GM23248 (cell line): Measurements from ENCODE around the gene UFD1. TPM values are rescaled to one million over a fixed set of nuclear protein-coding genes. Genes with fewer than 3 reads are reported as not detected.

Experiments
- DNase-seq: peaks from one replicate; pipeline ENCODE4 v3.0.0-alpha.2; 2015
- H2AFZ ChIP-seq: fragments of 200-600 bp; sonication (generic); 2 replicates; pipeline ENCODE4 v1.6.1; 2016; ENCODE audit warnings: antibody characterized with exemption
- H3F3A ChIP-seq: fragments of 200-600 bp; sonication (generic); 2 replicates; pipeline ENCODE4 v1.6.1; 2016; ENCODE audit warnings: mild to moderate bottlenecking, antibody characterized with exemption, mixed run types; ENCODE audit not compliant: insufficient read depth
- H3K27ac ChIP-seq: fragments of 200-600 bp; sonication (generic); 2 replicates; pipeline ENCODE4 v1.5.1; 2016; ENCODE audit warnings: mild to moderate bottlenecking
- H3K27me3 ChIP-seq: fragments of 200-600 bp; sonication (generic); replicated peaks from 2 replicates; pipeline ENCODE4 v1.6.1; 2016; ENCODE audit warnings: mild to moderate bottlenecking; ENCODE audit not compliant: insufficient read depth
- H3K36me3 ChIP-seq: fragments of 200-600 bp; sonication (generic); 2 replicates; pipeline ENCODE4 v1.6.1; 2016; ENCODE audit warnings: low read depth, mild to moderate bottlenecking
- H3K4me1 ChIP-seq: fragments of 200-600 bp; sonication (generic); 2 replicates; pipeline ENCODE4 v1.6.1; 2016; ENCODE audit warnings: mild to moderate bottlenecking; ENCODE audit not compliant: insufficient read depth
- H3K4me2 ChIP-seq: fragments of 200-600 bp; sonication (generic); one replicate; pipeline ENCODE4 v1.6.1; 2016; ENCODE audit warnings: mild to moderate bottlenecking; ENCODE audit not compliant: unreplicated experiment
- H3K4me3 ChIP-seq: fragments of 200-600 bp; sonication (generic); 2 replicates; pipeline ENCODE4 v1.5.1; 2016; ENCODE audit warnings: mild to moderate bottlenecking
- H3K79me2 ChIP-seq: fragments of 200-600 bp; sonication (generic); 2 replicates; pipeline ENCODE4 v1.6.1; 2016; ENCODE audit warnings: mild to moderate bottlenecking; ENCODE audit not compliant: insufficient read depth
- H3K9ac ChIP-seq: fragments of 200-600 bp; sonication (generic); 2 replicates; pipeline ENCODE4 v1.6.1; 2016; ENCODE audit warnings: mild to moderate bottlenecking
- H3K9me2 ChIP-seq: fragments of 200-600 bp; sonication (generic); 2 replicates; pipeline ENCODE4 v1.6.1; 2016; ENCODE audit warnings: mixed run types, mild to moderate bottlenecking, moderate library complexity; ENCODE audit not compliant: insufficient read depth
- H3K9me3 ChIP-seq: fragments of 200-600 bp; sonication (generic); one replicate; pipeline ENCODE4 v1.6.1; 2017; ENCODE audit warnings: low read depth
- H4K20me1 ChIP-seq: fragments of 200-600 bp; sonication (generic); 2 replicates; pipeline ENCODE4 v1.6.0; 2016; ENCODE audit not compliant: insufficient read depth
- EZH2 ChIP-seq: fragments of 200-600 bp; sonication (generic); IDR thresholded peaks from 2 replicates; pipeline ENCODE4 v1.6.1; 2018; ENCODE audit warnings: antibody characterized with exemption, mild to moderate bottlenecking; ENCODE audit not compliant: insufficient read depth, poor library complexity, severe bottlenecking
- EZH2phosphoT487 ChIP-seq: fragments of 200-600 bp; sonication (generic); IDR thresholded peaks from 2 replicates; pipeline ENCODE4 v1.6.1; 2018; ENCODE audit warnings: antibody characterized with exemption, moderate library complexity, mild to moderate bottlenecking, low read depth; ENCODE audit not compliant: insufficient read depth
- WGBS, 2 experiments: methylation state at CpG; one replicate each; pipeline ENCODE4 v1.1.6; 2015 to 2017; ENCODE audit warnings: low lambda C conversion rate in 2 of 2, low coverage in 1 of 2; ENCODE audit errors: missing lambda C conversion rate in 2 of 2; 5-methylcytosine and 5-hydroxymethylcytosine counted together
- in situ Hi-C: fragments of 300-500 bp; cut with MboI; formaldehyde crosslinking; loops from 2 replicates; pipeline ENCODE4 v1.15.0; 2020
- polyA plus RNA-seq: library from polyadenylated mRNA; unstranded; fragments of >200 nt; fragmentation: Nextera tagmentation; extraction: Ambion mirVana; gene quantifications from 2 replicates; pipeline ENCODE4 v1.2.1, GENCODE V29; 2016
- total RNA-seq: library from RNA; depleted of rRNA; stranded (reverse); fragments of >200 nt; shearing (Covaris generic); gene quantifications from 2 replicates; pipeline ENCODE4 v1.2.3, GENCODE V29; 2014

Gene UFD1
- total and polyA plus RNA-seq, 2 experiments from 2014 or later = 55.2 to 117 TPM

DNA sequence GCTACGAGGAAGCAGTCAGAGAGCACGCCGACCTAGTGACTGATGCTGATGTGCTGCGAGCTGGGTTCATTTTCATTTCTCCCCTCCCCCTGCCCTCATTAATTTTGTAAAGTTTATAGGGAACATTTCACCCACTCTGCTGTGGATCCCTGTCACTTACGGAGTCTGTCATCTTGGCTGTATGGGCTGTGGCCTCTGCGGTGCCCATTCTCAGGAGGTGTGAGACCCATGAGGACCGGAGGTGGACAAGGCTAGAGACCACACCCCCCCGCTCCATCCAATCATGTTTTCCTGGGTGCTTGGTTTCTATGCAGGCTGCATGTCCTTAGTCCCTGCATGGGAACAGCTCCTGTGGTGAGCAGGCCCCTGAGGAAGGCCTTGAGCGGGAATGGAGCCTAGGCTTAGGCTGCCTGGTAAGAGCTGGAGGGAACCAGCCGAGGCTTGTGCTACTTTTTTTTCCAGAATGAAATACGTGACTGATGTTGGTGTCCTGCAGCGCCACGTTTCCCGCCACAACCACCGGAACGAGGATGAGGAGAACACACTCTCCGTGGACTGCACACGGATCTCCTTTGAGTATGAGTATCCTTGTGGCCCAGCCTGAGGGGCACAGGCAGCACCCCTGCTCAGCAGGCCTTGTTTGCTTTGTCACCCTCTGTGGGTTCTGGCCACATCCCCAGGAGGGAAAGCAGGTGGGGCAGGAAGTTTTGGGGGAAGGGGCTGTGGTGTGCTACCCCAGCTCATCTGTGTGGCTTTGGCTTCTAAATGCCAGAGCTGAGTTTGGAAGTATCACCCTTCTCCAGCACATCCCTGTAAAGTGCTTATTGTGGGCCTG, 26.1 kb upstream of the UFD1 start:
- Histone ChIP-seq H3K36me3 (no peaks in the 10 kb centered on the region), H3K27ac (no peak overlapping the region), H3F3A (no peaks in the 10 kb centered on the region), H3K4me1 (no peaks in the 10 kb centered on the region), H4K20me1 (no peaks in the 10 kb centered on the region), H3K4me3 (no peak overlapping the region), H3K27me3 (no peaks in the 10 kb centered on the region), H3K9me2 (no peaks in the 10 kb centered on the region), H2AFZ (no peak overlapping the region), H3K79me2 (no peaks in the 10 kb centered on the region), H3K9me3 (no peaks in the 10 kb centered on the region), H3K4me2 (no peak overlapping the region), H3K9ac (no peak overlapping the region)
- TF ChIP-seq EZH2phosphoT487 (no peak), EZH2 (no peak)
- in situ Hi-C loops = no loop called here
- DNase-seq = no peak
- WGBS, 2 experiments = 90 to 92% methylated on average over 18 of the region's 18 CpGs

DNA sequence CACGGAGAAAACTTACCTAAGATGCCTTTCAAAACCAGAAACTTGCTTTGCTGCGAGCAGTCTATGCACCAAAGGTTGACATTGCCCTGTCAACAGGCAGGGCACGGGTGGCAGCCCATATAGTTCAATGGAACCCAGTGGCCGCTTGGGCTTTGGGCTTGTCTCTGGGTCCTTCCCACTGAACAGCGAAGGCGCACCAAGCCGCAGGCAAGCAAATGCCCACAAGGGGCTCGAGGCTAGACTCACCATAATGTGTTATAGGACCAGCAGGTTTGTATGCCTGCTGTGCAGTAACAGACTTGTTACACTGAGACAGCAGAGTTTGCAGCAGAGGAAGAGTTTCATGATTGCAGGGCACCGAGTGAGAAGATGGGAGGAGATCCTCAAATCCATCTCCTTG, 24.9 kb upstream of the UFD1 start:
- Histone ChIP-seq H3K79me2 (no peaks in the 10 kb centered on the region), H3K9ac (no peak overlapping the region), H3K4me3 (no peak overlapping the region), H3K36me3 (no peaks in the 10 kb centered on the region), H3K27me3 (no peaks in the 10 kb centered on the region), H3K4me2 (no peak overlapping the region), H3K4me1 (no peaks in the 10 kb centered on the region), H4K20me1 (no peaks in the 10 kb centered on the region), H3K27ac (no peak overlapping the region), H3K9me3 (no peaks in the 10 kb centered on the region), H3F3A (no peaks in the 10 kb centered on the region), H3K9me2 (no peaks in the 10 kb centered on the region), H2AFZ (no peak overlapping the region)
- in situ Hi-C loops = no loop called here
- 97 to 99% methylated on average over 9 of the region's 9 CpGs for WGBS, 2 experiments
- TF ChIP-seq EZH2phosphoT487 (no peak), EZH2 (no peak)
- DNase-seq = no peak

DNA sequence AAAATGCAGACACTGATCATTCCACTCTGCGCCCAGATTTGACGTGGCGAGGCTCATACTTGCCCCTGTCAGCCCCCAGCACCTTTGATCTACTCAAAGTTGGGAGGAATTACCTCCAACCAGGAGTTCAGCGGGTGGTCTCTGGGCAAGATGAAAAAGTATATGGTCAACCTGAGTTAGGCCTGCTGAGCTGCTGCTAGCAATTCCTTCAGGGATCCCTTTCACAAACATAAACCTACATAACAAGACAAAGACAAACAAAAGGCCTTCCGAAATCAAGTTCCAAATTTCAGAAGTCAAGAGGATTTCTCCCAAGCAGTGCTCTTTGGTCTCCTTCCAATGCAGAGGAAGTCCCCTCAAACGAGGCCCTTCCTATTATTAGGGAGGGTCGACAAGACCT, 24.4 kb upstream of the UFD1 start:
- Histone ChIP-seq H3K36me3 (no peaks in the 10 kb centered on the region), H3K9ac (no peak overlapping the region), H2AFZ (no peak overlapping the region), H3K27ac (no peak overlapping the region), H3K27me3 (no peaks in the 10 kb centered on the region), H4K20me1 (no peaks in the 10 kb centered on the region), H3F3A (no peaks in the 10 kb centered on the region), H3K4me1 (no peaks in the 10 kb centered on the region), H3K9me3 (no peaks in the 10 kb centered on the region), H3K9me2 (no peaks in the 10 kb centered on the region), H3K79me2 (no peaks in the 10 kb centered on the region), H3K4me2 (no peak overlapping the region), H3K4me3 (no peak overlapping the region)
- WGBS, 2 experiments = 84 to 88% methylated on average over 7 of the region's 7 CpGs
- no peak for DNase-seq
- TF ChIP-seq EZH2phosphoT487 = no peak
- no peak for TF ChIP-seq EZH2
- in situ Hi-C loops = no loop called here

DNA sequence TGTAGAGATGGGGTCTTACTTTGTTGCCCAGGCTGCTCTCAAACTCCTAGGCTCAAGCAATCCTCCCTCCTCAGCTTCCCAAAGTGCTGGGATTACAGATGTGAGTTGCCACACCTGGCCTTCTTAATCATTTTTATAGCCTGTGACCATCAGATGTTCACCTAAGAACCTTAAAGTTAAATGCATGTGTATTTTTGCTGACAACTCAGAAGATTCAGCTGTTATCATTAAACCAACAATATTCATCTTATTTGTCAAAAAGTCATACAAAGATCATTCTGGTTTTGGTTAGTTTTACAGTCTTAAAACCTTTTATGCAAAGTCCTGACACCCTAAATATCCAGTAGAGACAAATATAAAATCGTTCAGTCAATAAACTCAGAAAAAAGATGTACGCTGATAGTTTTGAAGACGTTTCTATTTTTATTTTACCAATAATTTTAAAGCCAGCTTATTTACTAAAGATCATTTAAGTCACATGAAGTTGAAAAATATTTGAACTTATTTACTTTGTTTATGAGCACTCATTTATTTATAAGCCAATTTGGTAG, 23.0 kb upstream of the UFD1 start:
- H3K79me2 ChIP-seq = no peaks in the 10 kb centered on the region
- H3K4me1 ChIP-seq = peaks cover 3% of the 10 kb centered on the region; the same call in 1 of the 2 replicates
- WGBS, 2 experiments = 97% methylated on average over 3 of the region's 3 CpGs
- H3K4me3 ChIP-seq = no peak overlapping the region
- DNase-seq = no peak
- H3K9me2 ChIP-seq = no peaks in the 10 kb centered on the region
- no peaks in the 10 kb centered on the region for H3F3A ChIP-seq
- TF ChIP-seq EZH2phosphoT487 (no peak), EZH2 (no peak)
- H3K27me3 ChIP-seq = no peaks in the 10 kb centered on the region
- H3K9ac ChIP-seq = no peak overlapping the region
- no peak overlapping the region for H3K27ac ChIP-seq
- H2AFZ ChIP-seq = no peak overlapping the region
- H3K4me2 ChIP-seq = no peak overlapping the region
- no peaks in the 10 kb centered on the region for H3K36me3 ChIP-seq
- in situ Hi-C loops = no loop called here
- H3K9me3 ChIP-seq = no peaks in the 10 kb centered on the region
- H4K20me1 ChIP-seq = no peaks in the 10 kb centered on the region

DNA sequence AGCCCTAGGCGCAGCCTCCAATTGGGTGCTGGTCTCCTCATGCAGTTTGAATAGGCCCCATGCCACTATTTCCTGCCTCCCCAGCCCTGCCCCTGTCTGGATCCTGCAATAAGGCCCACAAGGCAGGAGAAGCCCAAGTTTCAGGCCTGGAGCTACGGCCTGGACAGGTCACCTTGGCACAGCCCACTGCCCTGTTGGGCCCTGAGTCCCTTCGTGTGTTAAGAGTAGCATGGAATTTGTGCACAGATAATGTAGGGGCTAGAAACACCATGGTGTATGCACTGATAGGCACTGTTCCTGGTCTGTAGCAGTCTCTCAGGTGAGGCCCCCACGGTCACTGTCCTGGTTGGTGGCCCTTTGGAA, 20.9 kb upstream of the UFD1 start:
- TF ChIP-seq EZH2 (no peak), EZH2phosphoT487 (no peak)
- H3K4me2 ChIP-seq = no peak overlapping the region
- no peaks in the 10 kb centered on the region for H3F3A ChIP-seq
- H3K9me2 ChIP-seq = no peaks in the 10 kb centered on the region
- H3K4me3 ChIP-seq = no peak overlapping the region
- 95 to 96% methylated on average over 4 of the region's 4 CpGs for whole genome bisulfite sequencing, 2 experiments
- H3K4me1 ChIP-seq = peaks cover 6% of the 10 kb centered on the region; the same call in 1 of the 2 replicates
- H3K9me3 ChIP-seq = no peaks in the 10 kb centered on the region
- H3K79me2 ChIP-seq = no peaks in the 10 kb centered on the region
- no peaks in the 10 kb centered on the region for H3K36me3 ChIP-seq
- H4K20me1 ChIP-seq = no peaks in the 10 kb centered on the region
- no peaks in the 10 kb centered on the region for H3K27me3 ChIP-seq
- no peak overlapping the region for H3K9ac ChIP-seq
- H3K27ac ChIP-seq = no peak overlapping the region
- in situ Hi-C loops = no loop called here
- no peak overlapping the region for H2AFZ ChIP-seq
- no peak for DNase-seq
